A673 (cell line): ENCODE results near the gene GTF2F1. TPM values are rescaled to one million over a fixed set of nuclear protein-coding genes. Genes with fewer than 3 reads are reported as not detected.

Experiments used
- BruUV-seq: library from RNA; stranded (reverse); fragments of 400-500 nt; replicated peaks from 2 replicates; lab custom pipeline; 2021; lab: Mats Ljungman, UMichigan
- CTCF ChIA-PET: fragments of 300-600 bp; sonication (Branson Sonifier 250); formaldehyde crosslinking; loops from one replicate; lab custom pipeline; 2022; ENCODE audit warnings: antibody characterized with exemption; lab: Charles Lee
- POLR2A ChIA-PET: fragments of 300-600 bp; sonication (Branson Sonifier 250); formaldehyde crosslinking; loops from one replicate; lab custom pipeline; 2022; ENCODE audit warnings: antibody characterized with exemption; ENCODE audit not compliant: low non-redundant PET; lab: Charles Lee
- DNase-seq: peaks from one replicate; pipeline ENCODE4 v3.0.0-alpha.2; 2015; ENCODE audit warnings: low spot score
- H3K27ac ChIP-seq: fragments of 200-600 bp; sonication (generic); 2 replicates; pipeline ENCODE4 v1.5.1; 2016; ENCODE audit warnings: mixed run types, low read depth, mild to moderate bottlenecking, mixed read lengths, antibody characterized with exemption, low read length; ENCODE audit not compliant: poor library complexity, severe bottlenecking
- H3K27me3 ChIP-seq: fragments of 200-600 bp; sonication (generic); replicated peaks from 2 replicates; pipeline ENCODE4 v1.6.1; 2017; ENCODE audit warnings: mixed run types, low read depth, mild to moderate bottlenecking, mixed read lengths, antibody characterized with exemption, low read length; ENCODE audit not compliant: insufficient read depth, poor library complexity
- H3K36me3 ChIP-seq: fragments of 200-600 bp; sonication (generic); 2 replicates; pipeline ENCODE4 v1.6.1; 2016; ENCODE audit warnings: mixed run types, mild to moderate bottlenecking, mixed read lengths, antibody characterized with exemption, low read length; ENCODE audit not compliant: insufficient read depth, poor library complexity, severe bottlenecking
- H3K4me1 ChIP-seq: fragments of 200-600 bp; sonication (generic); 2 replicates; pipeline ENCODE4 v1.6.1; 2017; ENCODE audit warnings: mixed run types, mild to moderate bottlenecking, mixed read lengths, antibody characterized with exemption, low read length; ENCODE audit not compliant: insufficient read depth, poor library complexity, severe bottlenecking
- H3K4me3 ChIP-seq: fragments of 200-600 bp; sonication (generic); 2 replicates; pipeline ENCODE4 v1.5.1; 2016; ENCODE audit warnings: low read depth, mixed run types, mild to moderate bottlenecking, mixed read lengths, low read length; ENCODE audit not compliant: poor library complexity, severe bottlenecking
- H3K9me3 ChIP-seq: fragments of 200-600 bp; sonication (generic); 2 replicates; pipeline ENCODE4 v1.6.1; 2016; ENCODE audit warnings: mixed run types, low read depth, mild to moderate bottlenecking, mixed read lengths, antibody characterized with exemption, low read length; ENCODE audit not compliant: poor library complexity, severe bottlenecking
- EZH2 ChIP-seq: fragments of 200-600 bp; sonication (generic); IDR thresholded peaks from 2 replicates; pipeline ENCODE4 v1.6.1; 2017; ENCODE audit warnings: borderline replicate concordance, low read depth, mild to moderate bottlenecking, mixed read lengths, antibody characterized with exemption, low read length; ENCODE audit not compliant: poor library complexity, severe bottlenecking
- intact Hi-C: fragments of 100-400 bp; cut with micrococcal nuclease; formaldehyde crosslinking; loops from one replicate; pipeline ENCODE4 v1.10.0; 2022; ENCODE audit not compliant: unreplicated experiment
- total RNA-seq: library from RNA; stranded (reverse); gene quantifications from 2 replicates; pipeline ENCODE4 v1.2.3, GENCODE V29; 2021
- TF ChIP-seq, protein P1 (sequence below): fragments of 300-800, 200-600 bp; sonication (generic); conservative IDR thresholded peaks from 2 replicates; pipeline ENCODE4 v1.5.1; 2017; ENCODE audit warnings: low read depth, mild to moderate bottlenecking, antibody characterized with exemption, low read length, moderate library complexity, mixed read lengths

The GTF2F1 gene
- total RNA-seq, 1 experiment from 2014 or later: 106 TPM

DNA sequence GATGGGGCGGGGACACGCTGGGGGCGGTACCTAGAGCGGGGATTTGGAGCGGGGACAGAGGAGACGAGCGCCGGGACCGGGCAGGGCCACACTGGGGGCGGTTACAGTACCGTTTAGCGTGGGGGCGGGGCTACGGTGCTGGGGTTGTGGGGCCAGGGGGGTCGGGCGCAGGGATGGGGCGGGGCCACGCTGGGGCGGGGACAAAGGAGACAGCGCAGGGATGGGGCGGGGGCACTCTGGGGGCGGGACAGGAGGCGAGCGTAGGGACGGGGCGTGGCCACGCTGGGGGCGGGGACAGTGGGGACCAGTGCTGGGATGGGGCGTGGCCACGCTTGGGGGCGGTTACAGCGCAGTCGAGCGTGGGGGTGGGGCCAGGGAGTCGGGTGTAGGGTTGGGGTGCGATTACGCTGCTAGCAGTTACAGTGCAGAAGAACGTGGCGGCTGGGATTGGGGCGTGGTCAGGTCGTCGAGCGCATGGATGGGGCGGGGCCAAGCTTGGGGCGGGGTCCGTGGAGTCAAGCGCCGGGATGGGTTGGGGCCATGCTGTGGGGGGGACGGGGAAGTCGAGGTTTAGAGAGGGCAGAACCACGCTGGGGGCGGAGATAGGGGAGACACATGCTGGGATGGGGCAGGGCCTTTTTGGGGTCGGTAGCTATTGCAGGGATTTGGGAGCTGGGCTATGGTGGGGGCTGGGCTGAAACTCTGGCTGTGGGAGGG is 19.7 kb downstream of the GTF2F1 start:
- H3K4me3 ChIP-seq: peak overlapping the region; percentile 91
- H3K4me1 ChIP-seq: peaks cover 12% of the 10 kb centered on the region
- ChIA-PET CTCF (interaction anchor here (0.5 kb wide), 1 partner anchor 1065 kb away, joined by 4 read pairs; no protein-coding TSS in a partner anchor), POLR2A (interaction anchor here (0.8 kb wide), 1 partner anchor 12 kb away, joined by 11 read pairs; the partner anchor contains the start of gene CLPP)
- intact Hi-C loops: loop anchor here (5.0 kb wide), 1 partner anchor 49 kb away; the partner anchor contains the start of gene KHSRP
- no peaks in the 10 kb centered on the region for H3K9me3 ChIP-seq
- H3K27me3 ChIP-seq: no peaks in the 10 kb centered on the region
- no peak for TF ChIP-seq EZH2
- TF ChIP-seq, protein P1, sequence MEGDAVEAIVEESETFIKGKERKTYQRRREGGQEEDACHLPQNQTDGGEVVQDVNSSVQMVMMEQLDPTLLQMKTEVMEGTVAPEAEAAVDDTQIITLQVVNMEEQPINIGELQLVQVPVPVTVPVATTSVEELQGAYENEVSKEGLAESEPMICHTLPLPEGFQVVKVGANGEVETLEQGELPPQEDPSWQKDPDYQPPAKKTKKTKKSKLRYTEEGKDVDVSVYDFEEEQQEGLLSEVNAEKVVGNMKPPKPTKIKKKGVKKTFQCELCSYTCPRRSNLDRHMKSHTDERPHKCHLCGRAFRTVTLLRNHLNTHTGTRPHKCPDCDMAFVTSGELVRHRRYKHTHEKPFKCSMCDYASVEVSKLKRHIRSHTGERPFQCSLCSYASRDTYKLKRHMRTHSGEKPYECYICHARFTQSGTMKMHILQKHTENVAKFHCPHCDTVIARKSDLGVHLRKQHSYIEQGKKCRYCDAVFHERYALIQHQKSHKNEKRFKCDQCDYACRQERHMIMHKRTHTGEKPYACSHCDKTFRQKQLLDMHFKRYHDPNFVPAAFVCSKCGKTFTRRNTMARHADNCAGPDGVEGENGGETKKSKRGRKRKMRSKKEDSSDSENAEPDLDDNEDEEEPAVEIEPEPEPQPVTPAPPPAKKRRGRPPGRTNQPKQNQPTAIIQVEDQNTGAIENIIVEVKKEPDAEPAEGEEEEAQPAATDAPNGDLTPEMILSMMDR: no peak
- BruUV-seq: no TSS peak
- peaks cover 8% of the 10 kb centered on the region for H3K36me3 ChIP-seq
- peak; percentile 99 for DNase-seq
- H3K27ac ChIP-seq: peak overlapping the region; percentile 99

DNA sequence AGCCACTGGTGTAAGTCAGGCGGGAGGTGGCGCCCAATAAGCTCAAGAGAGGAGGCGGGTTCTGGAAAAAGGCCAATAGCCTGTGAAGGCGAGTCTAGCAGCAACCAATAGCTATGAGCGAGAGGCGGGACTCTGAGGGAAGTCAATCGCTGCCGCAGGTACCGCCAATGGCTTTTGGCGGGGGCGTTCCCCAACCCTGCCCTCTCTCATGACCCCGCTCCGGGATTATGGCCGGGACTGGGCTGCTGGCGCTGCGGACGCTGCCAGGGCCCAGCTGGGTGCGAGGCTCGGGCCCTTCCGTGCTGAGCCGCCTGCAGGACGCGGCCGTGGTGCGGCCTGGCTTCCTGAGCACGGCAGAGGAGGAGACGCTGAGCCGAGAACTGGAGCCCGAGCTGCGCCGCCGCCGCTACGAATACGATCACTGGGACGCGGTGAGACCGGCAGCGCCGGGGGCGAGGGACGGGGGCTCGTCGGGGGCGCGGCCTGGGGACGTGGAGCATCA is 20.3 kb downstream of the GTF2F1 start, which contains the start of gene ALKBH7:
Gene ALKBH7 (plus strand): TSS at position 201 of the 502 bp plus-strand sequence. CDS start 27 bp downstream, at position 228.
- H3K27me3 ChIP-seq: no peaks in the 10 kb centered on the region
- peaks cover 14% of the 10 kb centered on the region for H3K36me3 ChIP-seq
- CTCF ChIA-PET: interaction anchor here (0.5 kb wide), 1 partner anchor 1064 kb away, joined by 4 read pairs; no protein-coding TSS in a partner anchor
- no TSS peak for BruUV-seq
- peak; percentile 100 for DNase-seq
- TF ChIP-seq, protein P1: no peak
- no peak for TF ChIP-seq EZH2
- H3K9me3 ChIP-seq: no peaks in the 10 kb centered on the region
- peaks cover 12% of the 10 kb centered on the region for H3K4me1 ChIP-seq
- intact Hi-C loops: loop anchor here (5.0 kb wide), 1 partner anchor 50 kb away; the partner anchor contains the start of gene KHSRP
- POLR2A ChIA-PET: interaction anchor here (0.8 kb wide), 1 partner anchor 12 kb away, joined by 11 read pairs; the partner anchor contains the start of gene CLPP
- peak within 1 kb of the TSS; percentile 99 for H3K27ac ChIP-seq
- peak within 1 kb of the TSS; percentile 91 for H3K4me3 ChIP-seq

DNA sequence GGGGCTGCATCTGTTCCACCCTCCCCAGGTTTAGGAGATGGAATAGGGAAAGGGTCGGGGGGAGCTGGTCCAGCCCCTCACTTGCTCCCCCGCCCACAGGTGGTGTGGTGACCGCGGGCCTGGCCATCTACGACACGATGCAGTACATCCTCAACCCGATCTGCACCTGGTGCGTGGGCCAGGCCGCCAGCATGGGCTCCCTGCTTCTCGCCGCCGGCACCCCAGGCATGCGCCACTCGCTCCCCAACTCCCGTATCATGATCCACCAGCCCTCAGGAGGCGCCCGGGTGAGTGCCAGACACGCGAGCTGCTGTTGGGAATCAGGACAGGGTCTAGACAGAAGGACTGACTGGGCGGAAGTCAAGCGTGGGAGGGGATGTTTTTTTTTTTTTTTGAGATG is 28.6 kb downstream of the GTF2F1 start:
- Histone ChIP-seq H3K36me3 (peaks cover 47% of the 10 kb centered on the region), H3K27me3 (no peaks in the 10 kb centered on the region), H3K9me3 (no peaks in the 10 kb centered on the region), H3K27ac (no peak overlapping the region), H3K4me3 (no peak overlapping the region), H3K4me1 (no peaks in the 10 kb centered on the region)
- DNase-seq: no peak
- POLR2A ChIA-PET: no interaction called here
- CTCF ChIA-PET: no interaction called here
- intact Hi-C loops: no loop called here
- BruUV-seq: no TSS peak
- no peak for TF ChIP-seq EZH2
- TF ChIP-seq, protein P1: no peak
